GM12872 (cell line): Measurements from ENCODE around the gene BTG2.

Experiments
- CTCF ChIP-seq: IDR thresholded peaks from 3 replicates; pipeline ENCODE4 v1.5.1; 2011; ENCODE audit warnings: low read depth, mild to moderate bottlenecking, low read length, moderate library complexity; ENCODE audit not compliant: insufficient read depth

The BTG2 gene

GRCh38 chr1:203325418-203326091, 20.2 kb downstream of the BTG2 start:
- no peak for TF ChIP-seq CTCF

DNA sequence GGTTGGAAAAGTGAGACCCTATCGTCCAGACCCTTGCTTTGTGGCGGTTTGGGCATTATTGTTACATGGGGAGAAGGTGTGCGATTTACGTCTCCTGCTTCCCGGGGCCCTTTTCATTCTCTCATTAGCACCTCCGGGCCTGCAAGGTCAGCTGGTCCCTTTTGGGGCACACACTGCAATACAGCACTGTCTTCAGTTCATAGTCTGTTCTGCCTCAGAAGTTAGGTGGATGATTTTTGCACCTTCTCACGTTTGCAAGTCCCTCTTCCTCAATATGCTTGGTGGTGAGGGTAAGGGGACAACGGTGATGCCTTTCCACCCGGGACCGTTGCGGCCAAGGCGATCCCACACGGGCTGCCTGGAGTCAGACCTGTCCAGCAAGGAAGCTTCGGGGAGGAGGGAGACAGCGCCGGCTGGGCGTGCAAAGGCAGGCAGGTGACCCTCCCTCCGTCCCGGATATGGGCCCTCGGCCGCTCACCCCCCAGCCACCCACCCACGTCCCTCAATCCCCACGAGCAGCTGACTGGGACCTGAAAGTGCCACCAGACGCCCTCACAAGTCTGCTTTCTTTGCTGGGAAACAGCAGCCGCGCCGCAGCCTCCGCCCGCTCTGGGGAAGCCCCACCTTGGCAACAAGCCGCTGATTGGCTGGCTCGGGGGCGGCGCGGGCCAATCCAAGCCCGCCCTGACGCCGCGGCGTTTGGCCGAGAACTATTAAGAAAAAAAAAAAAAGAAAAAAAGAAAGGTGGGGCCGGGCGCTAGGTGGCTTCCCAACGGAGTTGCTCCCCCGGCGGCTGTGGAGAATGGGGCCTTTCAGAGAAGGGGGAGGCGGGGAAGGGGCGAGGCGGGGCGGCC, 21.7 kb downstream of the BTG2 start:
- TF ChIP-seq CTCF: no peak

GRCh38 chr1:203327684-203328457, 22.6 kb downstream of the BTG2 start:
- peak; percentile 56 for TF ChIP-seq CTCF

DNA sequence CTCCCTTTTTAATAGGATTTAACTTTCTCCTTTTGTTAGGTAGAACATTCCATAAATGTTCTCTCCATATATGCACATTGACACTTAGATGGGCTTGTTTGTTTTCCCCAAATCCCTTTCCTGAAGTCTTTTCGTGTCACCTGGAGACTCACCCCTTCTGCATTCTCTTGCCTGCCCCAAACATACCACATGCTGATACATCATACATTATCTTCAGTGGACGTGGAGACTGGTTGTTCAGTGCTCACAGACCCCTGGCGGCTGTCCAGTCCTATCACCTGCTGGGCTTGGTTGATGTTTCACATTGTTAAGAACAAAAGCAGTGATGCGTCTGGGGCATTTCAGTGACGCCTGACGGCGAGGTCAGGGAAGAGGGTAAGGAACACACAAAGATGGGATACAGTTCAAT, 23.4 kb downstream of the BTG2 start:
- no peak for TF ChIP-seq CTCF

GRCh38 chr1:203331224-203331623, 25.9 kb downstream of the BTG2 start:
- TF ChIP-seq CTCF: no peak

DNA sequence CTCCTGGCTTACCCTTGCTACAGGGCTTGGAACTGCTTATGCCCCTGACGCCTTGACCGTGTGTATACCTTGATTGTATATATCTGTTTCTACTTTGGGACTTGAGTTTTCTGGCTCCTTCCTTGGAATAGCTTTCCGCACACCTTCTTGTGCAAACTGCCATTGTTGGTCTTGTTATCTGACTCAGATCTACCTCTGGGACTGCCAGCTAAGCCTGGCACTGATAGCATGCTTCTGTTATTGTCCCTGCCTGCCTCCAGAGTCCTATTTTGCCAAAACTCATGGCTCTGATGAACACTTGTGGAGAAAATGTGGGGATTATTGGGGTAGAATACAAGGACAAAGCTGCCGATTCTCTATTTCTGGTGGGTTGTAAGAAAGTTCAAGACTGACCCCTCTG, 30.2 kb downstream of the BTG2 start:
- no peak for TF ChIP-seq CTCF

DNA sequence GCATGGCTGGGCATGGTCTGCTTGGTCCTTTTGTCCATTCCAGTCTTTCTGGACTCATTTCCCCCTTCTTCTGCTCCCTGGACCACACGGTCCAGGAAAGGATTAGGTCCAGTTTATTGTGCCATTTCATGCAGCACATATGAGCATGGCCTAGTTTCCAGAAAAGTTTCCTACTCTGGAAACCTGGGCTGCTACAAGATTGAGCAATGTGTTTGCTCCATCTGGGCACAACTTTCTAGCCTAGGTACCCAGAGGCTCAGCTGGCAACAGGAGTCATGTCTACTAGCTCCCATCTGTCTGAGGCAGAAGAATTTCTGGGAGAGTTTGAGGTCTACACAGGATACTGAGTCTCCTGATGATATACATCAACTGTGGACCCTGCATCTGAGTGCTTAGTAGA, 30.8 kb downstream of the BTG2 start:
- no peak for TF ChIP-seq CTCF
